Mesothelial cell of epicardium (in vitro differentiated cells): ENCODE results near the gene POU4F1. TPM values are rescaled to one million over a fixed set of nuclear protein-coding genes. Genes with fewer than 3 reads are reported as not detected.

Source experiments
- DNase-seq, 2 experiments: peaks; one replicate each; pipeline ENCODE4 v3.0.0; 2021; ENCODE audit warnings: low spot score in 2 of 2; ENCODE audit not compliant: unreplicated experiment in 2 of 2
- H3K27ac Mint-ChIP-seq: 2 replicates; pipeline ENCODE4 v1.8.0; 2021; ENCODE audit warnings: mixed read lengths
- H3K27me3 Mint-ChIP-seq: 2 replicates; pipeline ENCODE4 v1.8.0; 2021; ENCODE audit warnings: low read depth, mixed read lengths
- H3K36me3 Mint-ChIP-seq: 2 replicates; pipeline ENCODE4 v1.8.0; 2021; ENCODE audit warnings: mixed read lengths
- H3K4me1 Mint-ChIP-seq: 2 replicates; pipeline ENCODE4 v1.8.0; 2021; ENCODE audit warnings: mixed read lengths
- H3K4me3 Mint-ChIP-seq: 2 replicates; pipeline ENCODE4 v1.8.0; 2021; ENCODE audit warnings: mild to moderate bottlenecking, moderate library complexity, mixed read lengths
- H3K9me3 Mint-ChIP-seq: 2 replicates; pipeline ENCODE4 v1.8.0; 2021; ENCODE audit warnings: mixed read lengths
- total RNA-seq: library from RNA; stranded (reverse); gene quantifications from 3 replicates; pipeline ENCODE4 v1.2.1, GENCODE V29; 2021
- TF ChIP-seq, protein P1 (sequence below): fragments of 200-600 bp; sonication (generic); IDR thresholded peaks from one replicate; pipeline ENCODE4 v1.5.0; 2021; ENCODE audit warnings: antibody characterized with exemption; ENCODE audit not compliant: unreplicated experiment

POU4F1 gene
- total RNA-seq, 1 donor from 2014 or later = not detected

DNA sequence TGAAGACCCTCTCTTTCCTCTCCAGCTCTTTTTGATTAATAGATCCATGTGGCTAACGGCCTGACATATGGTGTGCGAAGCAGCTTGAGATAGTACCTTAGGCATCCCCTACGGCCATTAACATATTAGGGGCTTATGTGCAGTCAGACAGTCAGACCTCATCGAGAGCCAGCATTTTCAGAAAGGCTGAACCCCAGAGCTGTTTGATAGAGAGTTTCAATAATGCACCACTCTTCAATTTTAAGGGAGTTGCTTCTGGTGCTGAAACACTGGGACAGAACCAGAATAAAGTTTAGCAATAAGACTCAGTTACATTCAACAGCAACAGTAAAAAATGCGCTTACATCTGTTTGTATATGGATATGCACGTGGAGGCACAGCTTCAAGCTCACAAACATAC, 10.8 kb downstream of the POU4F1 start:
- H3K4me1 Mint-ChIP-seq = no peaks in the 10 kb centered on the region
- DNase-seq = no peak
- H3K4me3 Mint-ChIP-seq = no peak overlapping the region
- H3K27ac Mint-ChIP-seq = no peak overlapping the region
- peaks cover 96% of the 10 kb centered on the region for H3K27me3 Mint-ChIP-seq
- H3K9me3 Mint-ChIP-seq = no peaks in the 10 kb centered on the region
- TF ChIP-seq, protein P1, sequence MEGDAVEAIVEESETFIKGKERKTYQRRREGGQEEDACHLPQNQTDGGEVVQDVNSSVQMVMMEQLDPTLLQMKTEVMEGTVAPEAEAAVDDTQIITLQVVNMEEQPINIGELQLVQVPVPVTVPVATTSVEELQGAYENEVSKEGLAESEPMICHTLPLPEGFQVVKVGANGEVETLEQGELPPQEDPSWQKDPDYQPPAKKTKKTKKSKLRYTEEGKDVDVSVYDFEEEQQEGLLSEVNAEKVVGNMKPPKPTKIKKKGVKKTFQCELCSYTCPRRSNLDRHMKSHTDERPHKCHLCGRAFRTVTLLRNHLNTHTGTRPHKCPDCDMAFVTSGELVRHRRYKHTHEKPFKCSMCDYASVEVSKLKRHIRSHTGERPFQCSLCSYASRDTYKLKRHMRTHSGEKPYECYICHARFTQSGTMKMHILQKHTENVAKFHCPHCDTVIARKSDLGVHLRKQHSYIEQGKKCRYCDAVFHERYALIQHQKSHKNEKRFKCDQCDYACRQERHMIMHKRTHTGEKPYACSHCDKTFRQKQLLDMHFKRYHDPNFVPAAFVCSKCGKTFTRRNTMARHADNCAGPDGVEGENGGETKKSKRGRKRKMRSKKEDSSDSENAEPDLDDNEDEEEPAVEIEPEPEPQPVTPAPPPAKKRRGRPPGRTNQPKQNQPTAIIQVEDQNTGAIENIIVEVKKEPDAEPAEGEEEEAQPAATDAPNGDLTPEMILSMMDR = no peak
- H3K36me3 Mint-ChIP-seq = no peaks in the 10 kb centered on the region

DNA sequence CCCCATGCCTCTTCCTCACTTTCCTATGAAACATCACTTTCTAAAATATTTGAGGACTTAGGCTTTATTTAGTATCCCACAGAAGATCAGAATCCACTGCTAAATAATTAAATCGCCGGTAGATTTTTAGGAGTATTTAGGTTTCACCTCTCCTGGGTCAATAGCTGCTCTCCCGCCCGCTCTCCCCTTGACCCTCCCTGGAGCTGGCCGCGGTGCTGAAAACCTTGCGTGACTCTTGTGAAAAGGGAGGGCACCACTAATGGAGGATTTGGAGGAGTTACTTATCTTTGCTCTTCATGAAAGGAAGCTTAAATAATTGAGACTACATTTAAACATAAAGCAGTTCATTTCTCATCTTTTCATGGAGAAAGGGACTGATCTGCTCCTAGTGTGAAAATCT, 14.1 kb downstream of the POU4F1 start:
- TF ChIP-seq, protein P1 = no peak
- DNase-seq = no peak
- Mint-ChIP-seq H3K36me3 (no peaks in the 10 kb centered on the region), H3K4me3 (no peak overlapping the region), H3K4me1 (no peaks in the 10 kb centered on the region), H3K9me3 (no peaks in the 10 kb centered on the region), H3K27me3 (peaks cover 95% of the 10 kb centered on the region), H3K27ac (no peak overlapping the region)

DNA sequence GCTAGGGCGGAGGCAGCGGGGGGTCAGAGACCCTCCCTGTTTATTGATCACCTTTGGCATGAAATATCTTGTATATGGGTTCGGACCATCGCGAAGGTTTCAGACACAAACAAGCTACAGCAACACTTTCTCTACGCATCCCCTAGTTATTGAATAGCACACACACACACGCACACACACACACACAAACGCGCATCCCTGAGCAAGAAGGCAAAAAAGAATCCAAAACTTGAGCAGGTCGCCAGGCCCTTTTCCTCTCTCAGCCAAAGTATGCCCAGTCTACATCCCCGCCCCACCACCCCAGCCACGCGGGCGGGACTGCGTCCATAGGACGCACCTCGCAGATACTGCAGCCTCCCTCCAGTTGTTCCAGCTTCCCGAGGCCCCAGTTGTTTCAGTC, 16.0 kb downstream of the POU4F1 start:
- H3K4me1 Mint-ChIP-seq = no peaks in the 10 kb centered on the region

DNA sequence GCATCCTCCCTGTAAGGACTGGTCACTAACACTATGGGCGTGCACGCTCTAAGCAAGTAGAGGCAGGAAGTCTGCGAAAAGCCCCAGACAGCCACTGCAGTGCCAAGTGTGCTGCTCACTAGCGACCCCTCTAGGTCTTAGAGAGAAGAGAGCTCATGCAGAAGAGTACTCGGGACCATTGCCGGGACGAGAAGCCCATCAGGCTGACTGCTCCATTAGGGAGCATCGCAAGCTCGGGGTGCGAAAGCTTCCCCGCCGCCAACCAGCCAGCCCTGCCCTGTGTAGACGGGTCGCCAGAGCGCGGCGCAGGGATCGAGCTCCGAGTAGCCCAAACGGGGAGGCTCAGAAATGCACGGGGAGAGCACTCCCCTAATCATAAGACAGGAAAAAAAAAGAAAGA, 16.6 kb downstream of the POU4F1 start:
- no peak for DNase-seq

More for the DNA sequence above, 16.0 kb downstream of the POU4F1 start:
- no peak for DNase-seq
- H3K27ac Mint-ChIP-seq = no peak overlapping the region
- TF ChIP-seq, protein P1 = no peak
- H3K4me3 Mint-ChIP-seq = no peak overlapping the region
- H3K36me3 Mint-ChIP-seq = no peaks in the 10 kb centered on the region
- H3K27me3 Mint-ChIP-seq = peaks cover 91% of the 10 kb centered on the region
- H3K9me3 Mint-ChIP-seq = no peaks in the 10 kb centered on the region

DNA sequence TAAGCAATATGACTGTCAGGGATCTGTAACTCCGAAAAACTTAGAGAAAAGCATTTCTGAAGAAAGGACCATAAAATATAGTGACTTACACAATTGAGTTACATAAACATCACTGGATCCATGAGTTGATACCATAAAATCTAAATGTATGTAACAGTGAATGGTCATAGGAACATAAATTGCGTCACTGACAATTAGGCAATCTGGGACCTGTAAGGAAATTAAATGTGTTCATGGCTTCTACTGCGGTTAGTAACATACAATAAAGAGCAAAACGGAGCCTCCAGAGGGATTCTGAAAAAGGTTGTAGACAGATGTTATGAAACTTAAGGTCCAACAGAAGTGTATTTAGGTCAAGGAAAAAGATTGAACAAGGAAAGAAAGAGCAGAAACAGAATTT, 27.1 kb downstream of the POU4F1 start:
- H3K9me3 Mint-ChIP-seq = peaks cover 7% of the 10 kb centered on the region
- TF ChIP-seq, protein P1 = no peak
- H3K4me3 Mint-ChIP-seq = no peak overlapping the region
- no peaks in the 10 kb centered on the region for H3K4me1 Mint-ChIP-seq
- no peak for DNase-seq
- H3K27me3 Mint-ChIP-seq = peaks cover 48% of the 10 kb centered on the region
- H3K27ac Mint-ChIP-seq = no peak overlapping the region
- H3K36me3 Mint-ChIP-seq = no peaks in the 10 kb centered on the region

More for the DNA sequence above, 16.6 kb downstream of the POU4F1 start:
- Mint-ChIP-seq H3K4me3 (no peak overlapping the region), H3K27ac (no peak overlapping the region), H3K36me3 (no peaks in the 10 kb centered on the region), H3K27me3 (peaks cover 90% of the 10 kb centered on the region), H3K9me3 (no peaks in the 10 kb centered on the region), H3K4me1 (no peaks in the 10 kb centered on the region)
- TF ChIP-seq, protein P1 = no peak

DNA sequence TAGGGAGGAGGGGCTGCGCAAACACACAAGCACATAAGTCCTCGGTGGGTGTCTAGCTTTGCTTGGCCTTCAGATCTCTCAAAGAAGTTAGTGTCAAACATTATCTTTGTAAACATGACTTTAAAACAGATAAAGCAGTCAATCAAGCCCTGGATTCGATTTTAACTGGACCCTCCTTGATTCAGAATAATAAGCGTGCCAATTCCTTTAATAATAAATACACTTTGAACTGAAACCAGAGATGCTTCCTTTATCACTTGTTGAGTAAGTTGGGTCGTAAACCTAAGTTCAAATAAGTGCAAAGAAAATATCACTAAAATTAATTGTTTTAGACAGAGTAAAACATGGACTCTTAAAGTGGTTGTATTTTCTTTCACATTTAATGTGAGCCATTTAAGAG, 30.9 kb downstream of the POU4F1 start:
- no peak overlapping the region for H3K4me3 Mint-ChIP-seq
- peaks cover 7% of the 10 kb centered on the region for H3K9me3 Mint-ChIP-seq
- DNase-seq = no peak
- no peaks in the 10 kb centered on the region for H3K36me3 Mint-ChIP-seq
- TF ChIP-seq, protein P1 = no peak
- H3K4me1 Mint-ChIP-seq = no peaks in the 10 kb centered on the region
- peaks cover 41% of the 10 kb centered on the region for H3K27me3 Mint-ChIP-seq
- H3K27ac Mint-ChIP-seq = no peak overlapping the region
